G401 (cell line): ENCODE data around the gene HNRNPF. TPM values are rescaled to one million over a fixed set of nuclear protein-coding genes. Genes with fewer than 3 reads are reported as not detected.

Experiments used
- DNase-seq: peaks from one replicate; pipeline ENCODE4 v3.0.0-alpha.2; 2015; ENCODE audit warnings: low spot score
- in situ Hi-C: cut with HindIII; loops from 2 replicates; pipeline ENCODE4 v1.10.0; 2016; ENCODE audit warnings: low sequenced_read_pairs, mixed read lengths
- total RNA-seq: library from RNA; depleted of rRNA; stranded (reverse); fragments of >200 nt; shearing (Covaris generic); gene quantifications from 2 replicates; pipeline ENCODE4 v1.2.3, GENCODE V29; 2014

Gene HNRNPF
- total RNA-seq, 1 experiment from 2014 or later = 404 TPM

DNA sequence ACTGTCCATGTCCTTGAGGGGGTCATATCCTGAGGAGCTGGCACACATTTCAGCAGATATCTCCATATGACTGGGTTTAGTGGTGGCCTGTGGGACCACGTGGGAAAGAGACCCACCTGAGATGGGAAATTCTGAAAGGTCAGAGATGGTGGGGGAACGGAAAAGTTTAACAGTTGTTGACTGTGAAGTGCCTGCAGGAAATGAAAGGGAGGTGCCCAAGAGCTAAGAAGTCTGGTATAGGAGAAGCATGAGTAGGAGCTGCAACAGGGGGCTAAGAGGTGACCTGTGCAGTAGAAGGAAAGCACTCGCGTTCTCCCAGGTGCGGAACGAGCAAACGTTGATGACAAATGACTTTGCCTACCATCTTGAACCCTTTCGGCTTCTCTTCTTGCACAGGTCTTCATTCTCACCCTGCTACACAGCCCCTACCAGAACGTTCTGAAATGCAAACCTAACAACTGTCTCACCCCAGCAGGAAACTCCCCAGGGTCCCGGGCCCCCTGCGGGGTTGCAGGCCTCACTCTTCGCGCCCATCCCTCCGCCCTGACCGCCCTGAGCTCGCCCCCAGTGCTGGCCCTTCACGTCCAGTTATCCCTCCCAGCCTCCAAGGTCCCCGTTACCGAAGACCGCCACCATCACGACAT, 47.3 kb downstream of the HNRNPF start:
- peak; percentile 25 for DNase-seq

DNA sequence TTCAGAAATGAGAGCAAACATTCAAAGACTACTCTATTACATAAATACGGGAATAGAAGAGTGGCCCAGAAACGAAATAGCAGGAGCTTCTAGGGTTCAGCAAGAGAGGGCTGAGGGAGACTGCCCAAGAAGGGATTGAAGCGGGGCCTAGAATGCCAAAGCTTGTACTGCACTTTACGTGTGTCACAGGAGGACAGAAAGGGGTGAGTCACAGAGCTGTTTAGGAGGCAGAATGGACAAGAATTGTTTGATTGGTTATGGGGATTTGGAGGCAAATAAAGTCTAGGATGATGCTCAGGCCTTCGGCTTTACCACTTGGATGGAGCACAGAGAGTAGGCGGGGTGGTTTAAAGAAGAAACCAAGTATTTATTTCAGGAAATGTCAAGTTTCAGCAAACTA, 48.9 kb downstream of the HNRNPF start:
- in situ Hi-C loops = no loop called here
- no peak for DNase-seq

More for the DNA sequence above, 47.3 kb downstream of the HNRNPF start:
- in situ Hi-C loops = no loop called here

DNA sequence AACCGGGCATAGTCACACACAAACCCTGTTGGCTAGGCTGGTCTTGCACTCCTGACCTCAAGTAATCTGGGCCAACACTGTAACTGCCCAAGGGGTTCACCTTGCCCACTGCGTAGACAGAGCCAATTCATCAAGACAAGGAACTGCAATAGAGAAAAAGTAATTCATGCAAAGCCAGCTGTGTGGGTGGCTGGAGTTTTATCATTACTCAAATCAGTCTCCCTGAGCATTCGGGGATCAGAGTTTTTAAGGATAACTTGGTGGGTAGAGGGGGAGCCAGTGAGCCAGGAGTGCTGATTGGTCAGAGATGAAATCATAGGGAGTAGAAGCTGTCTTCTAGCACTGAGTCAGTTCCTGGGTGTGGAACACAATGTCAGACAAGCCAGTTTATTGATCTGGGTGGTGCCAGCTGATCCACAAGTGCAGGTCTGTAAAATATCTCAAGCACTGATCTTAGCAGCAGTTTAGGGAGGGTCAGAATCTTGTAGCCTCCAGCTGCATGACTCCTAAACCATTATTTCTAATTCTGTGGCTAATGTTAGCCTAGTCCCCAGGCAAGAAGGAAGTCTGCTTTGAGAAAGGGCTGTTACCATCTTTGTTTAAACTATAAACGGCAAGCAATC, 53.1 kb downstream of the HNRNPF start:
- in situ Hi-C loops = no loop called here
- DNase-seq = no peak

DNA sequence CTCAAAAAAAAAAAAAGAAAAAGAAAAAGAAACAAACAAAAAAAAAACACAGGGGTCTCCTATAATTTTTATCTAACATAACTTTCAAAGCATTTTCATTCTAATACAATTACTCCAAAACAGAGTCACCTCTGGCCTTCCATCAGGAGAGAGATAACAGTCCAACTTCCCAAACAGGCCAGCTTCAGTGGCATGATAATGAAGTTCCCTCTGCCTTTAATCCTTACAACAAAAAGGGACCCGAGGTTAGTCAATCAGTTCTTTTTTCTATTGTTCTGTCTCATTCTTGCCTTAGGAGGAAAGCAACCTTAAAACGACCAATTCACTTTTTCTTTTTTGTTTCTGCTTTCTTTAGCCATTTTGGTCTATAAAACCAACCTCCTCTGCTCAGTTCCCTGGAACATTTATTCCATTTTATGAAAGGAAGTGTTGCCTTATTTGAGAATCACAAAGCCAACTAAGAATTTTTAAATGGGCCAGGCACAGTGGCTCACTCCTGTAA, 54.1 kb downstream of the HNRNPF start:
- DNase-seq = no peak
- in situ Hi-C loops = no loop called here

DNA sequence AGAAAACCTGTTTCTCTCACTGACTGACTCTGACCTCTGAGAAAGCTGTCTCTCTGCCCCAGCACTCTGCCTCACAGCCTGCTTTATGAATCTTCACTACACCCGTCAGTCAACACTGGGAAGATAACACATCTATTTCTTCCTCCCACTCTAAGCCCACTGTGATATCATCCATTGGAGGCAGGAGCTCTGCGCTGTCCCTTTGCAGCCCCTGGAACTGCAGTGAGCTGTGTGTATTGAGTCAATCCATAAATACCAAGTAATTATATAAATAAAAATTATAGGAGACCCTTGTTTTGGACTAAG, 54.7 kb downstream of the HNRNPF start:
- no peak for DNase-seq
- in situ Hi-C loops = no loop called here

DNA sequence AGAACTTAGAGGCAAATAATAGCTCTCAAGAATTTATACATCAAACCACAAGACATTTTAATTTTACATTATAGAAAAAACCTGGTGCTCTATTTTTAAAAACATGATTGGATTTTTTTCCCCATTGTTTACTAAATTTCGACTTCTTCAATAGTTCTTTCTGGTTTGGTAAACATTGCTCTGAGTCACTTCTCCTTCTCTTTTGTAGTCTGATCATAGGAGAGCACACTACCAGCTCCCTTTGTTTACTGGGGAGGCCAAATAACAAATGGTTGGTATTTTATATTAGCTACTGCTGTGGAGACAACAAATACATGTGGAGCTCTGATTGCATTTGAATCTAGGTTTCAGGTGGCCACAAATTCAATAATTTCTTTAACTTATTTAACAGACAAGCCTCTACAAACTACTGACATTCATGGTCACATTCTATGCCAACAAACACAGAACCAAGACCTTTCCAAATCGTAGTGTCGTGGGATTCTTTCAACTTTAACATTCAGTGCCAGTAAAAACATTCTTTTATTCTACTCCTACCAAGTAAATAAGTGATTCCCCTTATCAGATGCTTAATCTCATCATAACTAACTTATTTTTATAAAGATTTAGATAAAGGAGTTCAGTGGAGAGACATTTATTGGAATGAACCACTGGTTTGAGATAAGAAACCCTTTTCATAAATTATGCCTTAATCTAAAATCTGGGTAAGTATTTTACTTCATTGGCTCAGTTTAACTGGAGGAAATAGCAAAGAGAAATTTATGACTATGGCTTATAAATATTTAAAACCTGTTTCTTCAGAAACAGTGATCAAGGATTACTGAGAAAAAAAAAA, 55.3 kb downstream of the HNRNPF start:
- in situ Hi-C loops = no loop called here
- DNase-seq = no peak

DNA sequence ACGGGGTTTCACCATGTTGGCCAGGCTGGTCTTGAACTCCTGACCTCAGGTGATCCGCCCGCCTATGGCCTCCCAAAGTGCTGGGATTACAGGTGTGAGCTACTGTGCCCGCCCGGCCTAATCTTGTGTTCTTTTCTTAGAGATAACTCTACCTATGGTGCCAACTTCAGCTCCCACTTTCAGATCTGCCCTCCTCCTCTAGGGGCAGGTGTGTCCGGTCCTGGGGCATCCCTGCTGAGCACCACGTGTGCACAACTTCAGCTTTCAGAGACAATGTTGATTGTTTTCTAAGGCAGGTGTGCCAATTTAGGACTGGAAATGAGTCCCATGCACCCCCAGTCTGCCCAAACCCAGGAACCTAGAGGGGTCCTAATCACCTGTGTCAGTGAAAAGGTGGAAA, 56.0 kb downstream of the HNRNPF start:
- in situ Hi-C loops = no loop called here
- DNase-seq = no peak

DNA sequence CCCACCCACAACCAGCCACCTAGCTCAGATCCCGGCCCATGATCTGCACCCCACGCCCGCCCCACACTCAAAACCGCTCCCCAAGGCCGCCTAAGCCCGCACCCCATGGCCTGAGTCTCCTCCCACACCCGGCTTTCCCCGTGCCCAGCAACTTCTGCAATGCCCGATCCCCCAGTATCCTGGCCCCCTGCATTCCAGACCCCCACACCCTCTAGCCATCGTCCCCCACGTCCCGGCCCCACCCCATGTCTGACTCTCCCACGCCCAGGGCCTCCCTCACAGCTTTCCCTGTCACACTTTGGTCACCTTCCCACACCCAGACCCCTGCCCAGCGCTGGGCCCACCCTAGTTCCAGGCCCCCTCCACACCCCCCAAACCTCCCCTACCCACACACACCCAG, 57.7 kb downstream of the HNRNPF start:
- DNase-seq = no peak
- in situ Hi-C loops = no loop called here

DNA sequence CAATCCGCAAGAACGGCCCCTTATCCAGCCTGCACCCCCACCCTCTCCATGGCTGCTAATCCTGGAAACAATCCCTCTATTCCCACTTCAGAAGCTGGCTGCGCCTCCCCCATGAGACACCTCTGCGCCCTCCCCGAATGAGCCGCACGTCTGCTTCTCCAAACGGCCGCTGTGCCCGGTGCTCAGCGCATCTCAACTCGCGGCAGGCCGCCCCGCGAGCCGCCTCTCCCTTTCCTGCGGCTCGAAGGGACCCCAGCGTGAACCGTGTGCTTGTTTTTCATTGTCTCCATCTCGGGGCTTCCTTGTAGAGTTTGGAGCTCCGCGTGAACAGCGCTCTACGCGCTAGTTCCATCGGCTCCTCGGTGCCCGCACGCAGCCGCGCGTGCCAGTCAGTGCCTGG, 58.3 kb downstream of the HNRNPF start:
- in situ Hi-C loops = no loop called here
- no peak for DNase-seq

DNA sequence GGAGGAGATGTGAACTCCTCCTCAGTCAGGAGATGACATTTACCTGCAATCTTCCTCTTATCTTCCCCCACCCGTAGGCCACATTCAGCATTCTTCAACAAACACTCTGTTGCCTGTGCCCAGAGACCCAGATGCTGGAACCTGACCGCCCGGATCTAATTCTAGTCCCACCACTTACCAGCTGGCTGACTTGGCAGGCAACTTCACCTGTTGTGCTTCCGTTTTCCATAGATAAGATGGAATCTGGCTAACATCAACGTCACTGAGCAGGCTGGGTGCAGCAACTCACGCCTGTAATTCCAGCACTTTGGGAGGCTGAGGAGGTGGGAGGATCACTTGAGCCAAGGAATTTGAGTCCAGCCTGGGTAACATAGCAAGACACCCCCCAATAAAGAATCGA, 58.8 kb downstream of the HNRNPF start:
- in situ Hi-C loops = no loop called here
- no peak for DNase-seq

DNA sequence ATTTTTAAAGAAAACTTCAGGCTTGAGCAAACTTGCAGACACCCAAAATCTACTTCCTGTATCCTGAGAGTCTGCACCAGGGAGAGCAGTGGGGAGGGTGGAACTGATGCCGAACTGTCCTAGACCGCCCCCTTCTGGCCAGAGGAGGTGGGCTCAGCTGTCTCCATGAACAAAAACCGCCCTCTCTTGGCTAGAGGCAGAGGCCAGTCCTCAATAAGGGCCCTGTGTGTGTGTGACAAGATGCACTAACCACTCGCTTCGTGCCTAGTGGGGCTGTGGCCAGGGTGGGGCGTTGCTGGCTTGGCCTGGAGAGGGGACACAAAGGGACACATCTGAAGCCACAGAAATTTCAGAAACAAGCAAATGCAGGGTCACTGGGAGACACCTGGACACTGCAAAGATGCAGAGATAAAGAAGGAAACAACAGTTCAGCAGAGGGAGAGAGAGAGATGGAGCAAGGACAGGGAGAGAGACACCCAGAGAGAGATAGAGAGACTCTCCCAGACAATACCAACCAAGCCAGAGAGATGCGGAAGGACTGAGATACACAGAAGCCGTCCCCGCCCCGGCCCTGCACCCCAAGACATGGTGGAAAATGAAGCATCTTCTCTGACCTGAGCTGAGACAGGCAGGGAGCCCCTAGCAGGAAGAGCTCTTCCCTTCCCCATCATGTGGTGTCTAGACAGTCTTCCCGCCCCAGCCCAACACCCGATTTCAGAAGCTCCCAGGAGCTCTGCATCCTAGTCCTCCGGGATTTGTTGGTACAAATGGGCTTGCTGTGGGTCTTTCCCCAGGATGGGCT, 60.3 kb downstream of the HNRNPF start:
- in situ Hi-C loops = no loop called here
- DNase-seq = peak; percentile 71

DNA sequence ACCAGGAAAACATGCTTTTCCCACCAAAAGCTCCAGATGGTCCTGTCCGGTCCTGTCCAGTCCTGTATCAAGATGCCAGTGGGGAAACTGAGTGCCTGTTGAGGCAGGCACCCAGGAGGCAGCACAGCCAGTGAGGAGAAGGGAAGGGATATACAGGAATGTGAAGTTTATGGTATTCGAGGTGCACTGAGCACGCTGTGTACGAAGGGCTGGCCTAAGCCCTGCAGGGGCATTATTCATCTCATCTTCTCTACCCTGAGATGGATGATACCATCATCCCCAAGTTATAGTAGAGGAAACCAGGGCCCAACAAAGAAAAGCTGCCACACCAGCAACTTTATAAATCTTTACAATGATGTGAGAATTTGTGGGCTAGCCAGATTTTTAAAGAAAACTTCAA, 61.0 kb downstream of the HNRNPF start:
- DNase-seq = no peak
- in situ Hi-C loops = no loop called here

DNA sequence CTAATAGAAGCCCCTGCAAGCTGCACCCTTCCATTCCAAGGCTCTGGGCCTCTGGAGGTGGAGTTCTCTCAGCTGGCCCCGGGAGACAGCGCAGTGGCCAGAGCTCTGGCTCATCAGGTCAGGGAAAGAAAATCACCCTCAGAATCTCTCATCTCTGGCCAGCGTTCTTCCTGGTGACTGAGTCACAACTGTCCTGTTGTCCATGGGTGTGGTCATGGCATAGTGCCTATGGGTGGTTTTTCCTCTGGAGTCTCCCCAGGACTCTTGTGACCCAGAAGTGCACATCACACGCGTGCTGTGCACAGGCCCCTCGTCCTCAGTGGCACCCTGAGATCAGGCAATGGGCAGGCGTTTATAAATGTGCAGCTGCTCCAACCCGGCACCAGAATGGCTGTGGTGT, 64.9 kb downstream of the HNRNPF start:
- in situ Hi-C loops = no loop called here
- DNase-seq = no peak

DNA sequence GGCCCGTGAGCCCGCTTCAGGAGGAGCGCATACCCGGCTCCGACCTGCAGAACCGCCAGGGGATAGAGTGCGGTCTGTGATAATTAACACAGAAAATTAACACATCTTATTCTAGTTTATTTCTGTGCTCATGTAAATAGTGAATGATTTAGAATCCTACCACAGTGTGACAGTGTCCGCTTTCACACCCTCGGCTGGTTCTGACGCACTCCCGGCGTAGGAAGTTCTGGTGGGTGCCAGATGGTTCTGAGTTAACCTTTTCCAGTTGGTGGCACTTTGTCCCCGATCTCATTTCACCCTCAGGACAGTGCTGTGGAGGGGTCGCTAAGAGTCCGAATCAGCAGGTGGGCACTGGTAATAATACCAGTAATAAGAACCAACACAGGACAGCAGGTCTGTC, 65.9 kb downstream of the HNRNPF start:
- in situ Hi-C loops = no loop called here
- DNase-seq = no peak

DNA sequence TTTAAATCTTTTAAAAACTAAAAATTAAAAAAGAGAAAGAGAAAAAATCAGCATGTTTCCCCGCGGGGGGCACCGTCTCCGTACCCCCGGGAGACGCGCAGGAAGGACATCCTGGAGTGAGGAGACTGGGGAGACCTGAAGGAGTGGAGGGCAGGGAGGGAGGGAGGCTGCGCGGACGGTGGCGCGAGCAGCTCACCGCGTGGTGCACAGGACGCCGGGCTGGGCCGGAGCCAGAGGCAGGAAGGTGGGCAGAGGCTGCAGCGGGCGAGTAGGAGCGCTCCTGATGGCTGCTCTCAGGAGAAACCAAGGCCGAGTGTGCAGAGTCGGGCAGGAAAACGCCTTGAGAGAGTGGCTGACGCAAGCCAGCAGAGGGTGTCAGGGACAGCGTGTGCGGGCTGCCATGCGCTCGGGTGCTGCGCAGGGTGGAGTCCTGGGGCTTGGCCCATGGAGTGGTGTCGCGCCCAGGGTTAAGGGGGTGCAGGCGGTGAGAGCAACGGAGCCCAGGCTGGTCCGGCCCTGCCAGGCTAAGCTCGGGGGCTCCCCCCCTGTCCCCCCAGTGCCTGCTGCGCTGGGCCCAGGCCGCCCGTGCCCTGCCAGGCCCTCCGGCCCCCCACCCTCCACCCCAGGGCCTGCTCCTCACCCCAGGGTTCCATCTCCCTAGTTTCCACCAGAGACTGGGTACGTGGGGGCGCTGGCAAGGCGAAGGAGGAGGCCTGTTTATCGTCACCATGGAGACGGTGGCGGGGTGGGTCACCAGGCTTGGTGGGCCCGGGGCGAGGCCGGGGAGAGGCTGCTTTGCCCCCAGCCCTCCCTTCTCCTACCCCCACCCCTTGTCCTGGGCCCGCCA, 66.5 kb downstream of the HNRNPF start:
- in situ Hi-C loops = no loop called here
- DNase-seq = no peak

DNA sequence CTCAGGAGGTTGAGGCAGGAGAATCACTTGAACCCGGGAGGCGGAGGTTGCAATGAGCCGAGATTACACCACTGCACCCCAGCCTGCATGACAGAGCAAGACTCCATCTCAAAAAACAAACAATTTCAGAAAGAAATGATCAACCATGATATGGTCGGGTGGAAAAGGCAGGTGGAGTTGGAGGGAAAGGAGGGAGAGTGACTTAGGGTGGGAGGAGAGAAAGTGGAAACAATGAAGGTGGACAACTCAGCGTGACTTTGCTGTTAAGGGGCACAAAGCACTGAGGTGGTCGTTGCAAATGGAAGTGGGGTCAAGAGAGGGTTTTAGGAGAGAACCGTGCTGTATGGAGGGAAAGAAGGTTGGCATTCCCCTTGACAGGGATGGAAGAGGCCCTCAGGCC, 67.5 kb downstream of the HNRNPF start:
- DNase-seq = no peak
- in situ Hi-C loops = no loop called here

DNA sequence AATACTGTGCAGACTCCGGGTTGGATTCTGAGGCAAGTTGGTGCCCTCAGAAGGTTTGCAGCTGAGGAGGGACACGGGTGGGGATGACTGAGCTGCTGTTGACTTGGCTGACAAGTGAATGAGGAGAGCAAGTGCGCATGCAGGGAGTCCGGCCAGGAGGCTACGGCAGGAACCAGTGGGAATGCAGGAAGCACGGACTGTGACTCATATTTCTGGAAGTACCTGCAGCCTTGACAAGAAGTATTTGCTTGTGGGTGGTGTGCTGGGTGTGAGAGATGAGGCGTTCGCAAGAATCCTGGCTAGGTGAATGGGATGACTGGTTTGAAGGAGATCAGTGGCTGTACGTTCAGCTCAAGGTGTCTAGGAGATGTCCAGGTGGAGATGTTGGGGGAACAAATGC, 68.4 kb downstream of the HNRNPF start:
- no peak for DNase-seq

DNA sequence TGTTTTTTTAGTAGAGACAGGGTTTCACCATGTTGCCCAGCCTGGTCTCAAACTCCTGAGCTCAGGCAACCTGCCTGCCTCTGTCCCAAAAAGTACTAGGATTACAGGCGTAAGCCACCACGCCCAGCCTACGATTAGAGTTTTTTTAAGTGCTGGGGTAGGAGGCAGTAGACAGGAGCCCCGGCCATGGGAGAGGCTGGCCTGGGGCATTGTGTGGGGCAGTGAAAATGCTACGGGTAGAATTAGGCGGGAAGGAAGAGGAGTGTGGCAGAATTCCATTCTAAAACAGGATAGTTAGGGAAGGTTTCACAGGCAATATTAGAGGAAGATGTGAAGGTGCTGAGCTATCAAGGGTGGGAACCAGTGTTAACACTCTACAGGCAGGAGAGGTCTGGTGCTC, 68.9 kb downstream of the HNRNPF start:
- in situ Hi-C loops = no loop called here
- DNase-seq = no peak

More for the DNA sequence above, 68.4 kb downstream of the HNRNPF start:
- in situ Hi-C loops = no loop called here

DNA sequence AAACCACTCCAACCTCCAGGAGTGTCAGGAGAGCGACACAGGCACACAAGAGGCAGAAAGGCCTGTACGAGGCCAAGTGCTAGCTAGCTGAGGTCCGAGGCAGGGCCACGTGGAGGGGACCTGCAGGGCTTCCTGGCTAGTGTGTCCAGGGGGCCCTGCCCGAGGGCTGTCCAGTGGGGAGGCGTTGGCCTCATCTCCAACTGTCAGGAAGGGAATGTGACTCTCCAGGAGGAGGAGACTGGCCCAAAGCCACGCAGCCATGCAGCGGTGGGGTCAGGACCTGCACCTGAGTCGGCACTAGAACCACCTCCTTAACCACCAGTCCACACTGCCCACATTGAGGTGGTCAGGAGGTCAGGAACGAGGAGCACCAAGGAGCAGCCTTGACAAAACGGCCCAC, 69.8 kb downstream of the HNRNPF start:
- no peak for DNase-seq
- in situ Hi-C loops = no loop called here
